Type B pancreatic cell (in vitro differentiated cells): ENCODE results near the gene RTN4RL2. TPM values are rescaled to one million over a fixed set of nuclear protein-coding genes. Genes with fewer than 3 reads are reported as not detected.
A peak's percentile ranks its signal among the peaks of the same experiment; 100 is the strongest.

Source experiments
- DNase-seq: peaks from one replicate; pipeline ENCODE4 v3.0.0; 2021; ENCODE audit warnings: mixed read lengths; ENCODE audit not compliant: unreplicated experiment; ENCODE audit errors: extremely low spot score
- H3K27ac Mint-ChIP-seq: 2 replicates; pipeline ENCODE4 v1.8.0; 2021; ENCODE audit warnings: mild to moderate bottlenecking, mixed read lengths
- H3K27me3 Mint-ChIP-seq: 2 replicates; pipeline ENCODE4 v1.8.0; 2021; ENCODE audit warnings: mixed read lengths
- H3K36me3 Mint-ChIP-seq: 2 replicates; pipeline ENCODE4 v1.8.0; 2021; ENCODE audit warnings: mixed read lengths
- H3K4me1 Mint-ChIP-seq: one replicate; pipeline ENCODE4 v1.8.0; 2021; ENCODE audit warnings: mixed read lengths; ENCODE audit not compliant: unreplicated experiment
- H3K4me3 Mint-ChIP-seq: 2 replicates; pipeline ENCODE4 v1.8.0; 2021; ENCODE audit warnings: mild to moderate bottlenecking, mixed read lengths
- H3K9me3 Mint-ChIP-seq: 2 replicates; pipeline ENCODE4 v1.8.0; 2021; ENCODE audit warnings: mixed read lengths
- CTCF ChIP-seq: fragments of 200-600 bp; sonication (generic); conservative IDR thresholded peaks from 2 replicates; pipeline ENCODE4 v1.5.0; 2021; ENCODE audit warnings: antibody characterized with exemption, mild to moderate bottlenecking
- total RNA-seq: library from RNA; stranded (reverse); gene quantifications from 2 replicates; pipeline ENCODE4 v1.2.1, GENCODE V29; 2021; ENCODE audit warnings: low replicate concordance

Gene RTN4RL2
- total RNA-seq, 1 donor from 2014 or later: 8.6 TPM

GRCh38 chr11:57515332-57516060 is 55.2 kb downstream of the RTN4RL2 start, which contains the start of gene SLC43A1:
TSS of gene SLC43A1 (minus strand) at chr11:57515702. CDS start at chr11:57514111, 1,591 bp downstream.
- H3K27ac Mint-ChIP-seq: peak within 1 kb of the TSS; percentile 60
- no peaks in the 10 kb centered on the region for H3K9me3 Mint-ChIP-seq
- peaks cover 57% of the 10 kb centered on the region for H3K27me3 Mint-ChIP-seq
- no peak for TF ChIP-seq CTCF
- H3K4me3 Mint-ChIP-seq: peak within 1 kb of the TSS; percentile 94
- no peak for DNase-seq
- H3K36me3 Mint-ChIP-seq: no peaks in the 10 kb centered on the region
- H3K4me1 Mint-ChIP-seq: peaks cover 9% of the 10 kb centered on the region

- H3K27ac Mint-ChIP-seq: peak overlapping the region; percentile 60
Observed at GRCh38 chr11:57516061-57516443, 55.7 kb downstream of the RTN4RL2 start.

GRCh38 chr11:57521116-57521515 is 60.8 kb downstream of the RTN4RL2 start:
- Mint-ChIP-seq H3K4me3 (no peak overlapping the region), H3K27ac (no peak overlapping the region), H3K27me3 (peaks cover 23% of the 10 kb centered on the region), H3K9me3 (no peaks in the 10 kb centered on the region), H3K4me1 (no peaks in the 10 kb centered on the region), H3K36me3 (no peaks in the 10 kb centered on the region)
- DNase-seq: no peak
- TF ChIP-seq CTCF: no peak

More at GRCh38 chr11:57516061-57516443, 55.7 kb downstream of the RTN4RL2 start:
- no peaks in the 10 kb centered on the region for H3K36me3 Mint-ChIP-seq
- TF ChIP-seq CTCF: no peak
- peaks cover 57% of the 10 kb centered on the region for H3K27me3 Mint-ChIP-seq
- peak overlapping the region; percentile 94 for H3K4me3 Mint-ChIP-seq
- H3K9me3 Mint-ChIP-seq: no peaks in the 10 kb centered on the region
- no peak for DNase-seq
- peaks cover 9% of the 10 kb centered on the region for H3K4me1 Mint-ChIP-seq

- peaks cover 8% of the 10 kb centered on the region for H3K27me3 Mint-ChIP-seq
- no peak for DNase-seq
- no peaks in the 10 kb centered on the region for H3K36me3 Mint-ChIP-seq
- H3K4me3 Mint-ChIP-seq: no peak overlapping the region
- H3K9me3 Mint-ChIP-seq: no peaks in the 10 kb centered on the region
- H3K27ac Mint-ChIP-seq: no peak overlapping the region
- peaks cover 6% of the 10 kb centered on the region for H3K4me1 Mint-ChIP-seq
- TF ChIP-seq CTCF: no peak
Observed at GRCh38 chr11:57523419-57523818, 63.1 kb downstream of the RTN4RL2 start.

Other genes with a start within 250 kb of the RTN4RL2 start
- 0.36 and 2.0 TPM in 2 replicates for gene APLNR, start 223.3 kb upstream of the RTN4RL2 start, total RNA-seq
- gene TNKS1BP1, start 135.6 kb upstream of the RTN4RL2 start, total RNA-seq: 122 and 166 TPM in 2 replicates
- 108 and 164 TPM in 2 replicates for gene SSRP1, start 124.6 kb upstream of the RTN4RL2 start, total RNA-seq
- 0.52 and 4.0 TPM in 2 replicates for gene P2RX3, start 122.2 kb upstream of the RTN4RL2 start, total RNA-seq
- not detected in 2 replicates for gene PRG3, start 79.4 kb upstream of the RTN4RL2 start, total RNA-seq
- gene PRG2, start 69.9 kb upstream of the RTN4RL2 start, total RNA-seq: not detected in 2 replicates
- gene SLC43A3, start 33.4 kb upstream of the RTN4RL2 start, total RNA-seq: 14.0 and 20.4 TPM in 2 replicates
- 19.0 and 20.8 TPM in 2 replicates for gene SLC43A1, start 55.2 kb downstream of the RTN4RL2 start, total RNA-seq
- gene TIMM10, start 70.2 kb downstream of the RTN4RL2 start, total RNA-seq: 57.9 and 64.2 TPM in 2 replicates
- gene SMTNL1, start 77.1 kb downstream of the RTN4RL2 start, total RNA-seq: not detected in 2 replicates
- gene UBE2L6, start 107.1 kb downstream of the RTN4RL2 start, total RNA-seq: 29.9 and 65.1 TPM in 2 replicates
- gene SERPING1, start 137.2 kb downstream of the RTN4RL2 start, total RNA-seq: 58.5 and 74.7 TPM in 2 replicates
- 0.38 and 0.48 TPM in 2 replicates for gene YPEL4, start 189.4 kb downstream of the RTN4RL2 start, total RNA-seq
- 16.9 and 20.7 TPM in 2 replicates for gene CLP1, start 197.2 kb downstream of the RTN4RL2 start, total RNA-seq
- 56.7 and 80.6 TPM in 2 replicates for gene ZDHHC5, start 207.6 kb downstream of the RTN4RL2 start, total RNA-seq